Cerebellar nuclear complex (tissue), 1 donor: Measurements from ENCODE around the gene CHL1.
"Not testable (repeated sequence)": the region's sequence is repeated elsewhere in the genome, so short reads cannot be mapped to it uniquely, and the experiment has no call there.

ENCODE experiments used
- DNase-seq, 2 experiments: peaks; one replicate each; lab custom pipeline; 2025; lab: John Stamatoyannopoulos, UW

Gene CHL1

GRCh38 chr3:341998-342397, 145.4 kb downstream of the CHL1 start:
- no peak for DNase-seq

DNA sequence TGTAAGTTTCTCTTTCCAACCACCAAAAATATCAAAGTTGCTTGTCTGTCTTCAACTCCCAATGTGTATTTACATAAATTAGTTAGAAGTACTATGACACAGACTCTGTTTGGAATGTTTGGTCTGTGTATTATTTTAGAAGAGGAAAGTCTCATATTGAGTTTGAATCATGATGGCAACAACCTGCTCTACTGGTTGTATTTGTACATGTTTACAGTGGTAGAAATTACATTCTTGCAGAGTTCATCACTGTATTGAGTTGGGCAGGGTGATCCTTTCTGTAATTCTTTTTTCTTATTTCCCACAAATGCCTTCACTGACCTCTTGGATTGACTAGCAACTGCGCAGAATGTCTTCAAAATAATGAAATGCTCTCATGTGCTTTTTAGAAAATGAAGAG, 149.6 kb downstream of the CHL1 start:
- DNase-seq = no peak

DNA sequence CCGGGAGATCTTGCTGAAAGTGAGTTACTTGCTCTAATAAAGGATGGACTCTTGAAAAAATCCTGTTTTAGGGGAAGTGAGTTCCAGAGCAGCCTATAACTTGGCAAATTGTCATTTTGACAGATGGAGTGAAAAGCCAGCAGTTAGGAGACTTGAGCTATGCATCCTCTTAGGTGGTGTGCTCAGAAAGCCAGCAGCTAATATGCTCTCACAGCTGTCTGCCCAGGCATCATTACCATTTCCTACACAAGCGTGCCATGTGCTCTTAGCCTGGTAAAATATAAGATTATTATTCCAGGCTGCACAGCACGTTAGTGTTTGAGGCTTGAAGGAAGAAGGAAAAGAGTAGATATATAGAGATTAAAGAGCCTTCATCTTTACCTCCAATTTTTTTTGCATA, 151.0 kb downstream of the CHL1 start:
- no peak for DNase-seq

GRCh38 chr3:350871-351371, 154.4 kb downstream of the CHL1 start:
- no peak for DNase-seq

- DNase-seq = no peak
These were observed 156.0 kb downstream of the CHL1 start for GRCh38 chr3:352599-352998.

GRCh38 chr3:353191-353739, 156.7 kb downstream of the CHL1 start:
- no peak for DNase-seq

- DNase-seq = no peak
These were observed 157.9 kb downstream of the CHL1 start for GRCh38 chr3:354432-354831.

DNA sequence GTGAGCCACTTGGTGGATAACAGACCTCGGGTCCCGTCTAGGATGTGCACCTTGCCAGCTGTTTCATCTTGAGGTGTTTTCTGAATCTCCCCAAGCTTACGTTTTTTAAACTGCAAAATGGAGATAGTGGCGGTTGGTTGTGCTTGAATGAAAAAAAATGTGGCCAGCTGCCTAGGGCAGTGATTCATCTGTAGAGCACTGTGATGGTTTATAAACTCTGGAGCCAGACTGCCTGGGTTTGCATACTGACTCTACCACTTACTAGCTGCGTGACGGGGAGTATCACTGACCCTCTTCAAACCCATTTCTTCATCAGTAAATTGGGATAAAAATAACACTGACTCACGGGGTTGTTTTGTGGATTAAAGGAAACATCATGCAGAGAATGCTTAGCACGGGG, 159.1 kb downstream of the CHL1 start:
- no peak for DNase-seq

DNA sequence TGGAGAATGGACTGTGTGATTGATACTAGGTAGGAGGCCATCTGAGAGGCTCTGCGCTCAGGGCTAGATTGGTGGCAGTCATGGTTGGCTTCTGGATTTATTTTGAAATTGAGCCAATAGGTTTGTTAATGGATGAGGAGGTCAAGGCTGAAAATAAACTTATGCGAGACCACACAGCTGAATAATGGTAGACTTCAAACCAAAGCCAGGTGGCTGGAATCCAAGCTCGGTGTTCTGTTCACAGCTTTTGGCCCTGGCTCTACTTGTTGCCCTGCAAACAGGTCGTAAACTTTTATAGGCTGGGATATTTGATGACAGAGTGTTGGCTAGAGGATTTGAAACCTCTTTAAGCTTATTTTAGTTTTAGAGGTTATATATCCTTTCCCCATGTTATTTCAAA, 160.4 kb downstream of the CHL1 start:
- no peak for DNase-seq

GRCh38 chr3:359672-360071, 163.1 kb downstream of the CHL1 start:
- DNase-seq = no peak

GRCh38 chr3:362681-363338, 166.2 kb downstream of the CHL1 start:
- no peak for DNase-seq

DNA sequence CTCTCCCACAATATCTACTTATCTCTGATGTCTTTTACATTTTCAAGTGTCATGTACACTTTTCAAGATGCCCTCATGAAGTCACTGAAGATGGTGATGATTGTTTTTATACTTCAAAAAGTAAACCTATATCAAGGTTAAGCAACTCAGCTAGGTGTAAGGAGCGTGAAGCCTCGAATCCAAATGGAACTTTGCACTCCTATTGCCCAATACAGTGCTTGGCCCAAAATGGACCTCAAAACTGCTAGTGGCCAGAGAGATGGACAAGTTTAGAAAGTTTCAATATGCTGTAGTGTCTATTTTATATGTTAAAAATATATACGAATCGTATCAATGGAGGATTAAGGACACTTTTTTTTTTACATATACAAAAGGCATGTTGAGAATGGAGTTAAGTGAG, 167.7 kb downstream of the CHL1 start:
- no peak for DNase-seq

DNA sequence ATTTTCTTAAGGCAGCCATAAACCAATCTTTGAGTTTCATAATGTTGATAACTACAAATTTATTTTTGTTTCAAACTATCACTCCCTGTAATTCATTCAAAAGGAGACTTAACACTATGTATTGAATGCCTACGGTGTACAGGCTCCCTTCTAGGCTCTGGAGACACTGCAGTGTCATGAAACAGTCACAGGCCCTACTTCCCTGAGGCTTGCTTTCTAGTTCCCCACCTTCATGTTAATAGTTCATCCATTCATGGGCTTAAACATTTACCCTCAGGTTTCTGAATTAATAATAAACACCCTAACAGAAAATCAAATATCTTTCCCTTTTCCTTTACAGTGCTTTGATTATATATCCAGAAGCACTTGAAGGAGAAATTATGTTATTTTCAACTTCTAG, 168.7 kb downstream of the CHL1 start:
- no peak for DNase-seq

- DNase-seq = not testable (repeated sequence)
These were observed 169.7 kb downstream of the CHL1 start for GRCh38 chr3:366253-366652.

DNA sequence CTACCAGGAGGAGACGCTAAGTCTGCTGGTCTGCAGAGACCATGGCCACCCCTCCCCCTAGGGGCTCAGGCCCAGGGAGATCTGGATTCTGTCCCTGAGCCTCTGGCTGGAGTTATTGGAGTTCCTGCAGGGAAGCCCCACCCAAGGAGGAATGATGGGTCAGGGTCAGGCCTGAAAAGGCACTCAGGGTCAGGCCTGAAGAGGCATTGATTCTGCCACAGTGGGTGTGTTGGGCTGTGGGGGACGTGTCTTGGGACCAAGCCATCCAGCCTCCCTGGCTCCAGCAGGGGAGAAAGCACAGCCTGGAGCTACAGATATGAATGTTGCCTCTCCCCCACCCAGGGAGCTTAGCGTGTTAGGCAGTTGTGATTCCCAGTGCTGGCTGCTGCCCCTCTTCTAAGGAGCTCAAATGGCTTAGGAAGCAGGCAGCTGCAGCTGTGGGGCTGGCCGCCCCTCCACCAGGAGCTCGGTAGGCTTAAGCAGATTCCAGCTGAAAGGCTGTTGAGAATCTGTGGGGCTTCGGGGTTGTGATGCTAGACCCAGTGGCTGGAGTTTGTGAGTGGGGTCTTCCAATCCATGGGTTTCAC, 176.7 kb downstream of the CHL1 start:
- DNase-seq = no peak

- DNase-seq = no peak
These were observed 177.9 kb downstream of the CHL1 start for GRCh38 chr3:374459-374858.

DNA sequence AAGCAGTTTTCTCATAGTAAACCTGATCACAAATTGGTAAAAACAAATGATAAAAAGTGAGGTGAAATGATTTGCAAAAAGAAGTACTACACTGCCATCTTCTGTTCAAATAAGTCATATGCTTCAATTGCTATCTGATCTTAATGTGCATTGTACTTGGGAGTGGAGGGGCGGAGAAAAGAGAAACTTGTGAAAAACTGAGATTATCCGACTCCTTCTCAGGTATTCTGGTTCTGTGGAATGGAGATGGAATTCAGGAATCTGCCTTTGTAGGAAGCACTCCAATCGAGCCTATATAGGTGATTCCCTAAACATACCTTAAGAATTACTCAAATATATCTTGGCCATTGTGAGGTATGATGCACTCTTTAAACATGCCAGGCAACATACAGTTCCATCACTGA, 180.6 kb downstream of the CHL1 start:
- DNase-seq = no peak

DNA sequence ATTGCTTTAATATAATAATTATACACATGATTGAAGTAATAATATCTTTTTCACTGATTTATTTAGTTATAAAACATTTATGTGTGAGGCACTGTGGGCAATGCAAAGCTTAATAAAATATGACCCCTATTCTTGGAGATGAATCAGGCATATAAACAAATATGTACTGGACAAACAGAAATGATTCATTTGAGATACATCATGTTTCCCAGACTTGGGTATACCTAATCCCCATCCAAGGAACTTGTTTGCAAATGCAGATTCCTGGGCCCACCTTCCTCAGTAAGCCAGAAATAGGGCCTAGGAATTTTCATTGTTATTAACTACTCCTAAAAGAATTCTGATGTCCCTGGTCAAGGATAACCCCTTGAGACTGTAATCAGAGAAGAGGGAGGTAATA, 184.2 kb downstream of the CHL1 start:
- DNase-seq = no peak

DNA sequence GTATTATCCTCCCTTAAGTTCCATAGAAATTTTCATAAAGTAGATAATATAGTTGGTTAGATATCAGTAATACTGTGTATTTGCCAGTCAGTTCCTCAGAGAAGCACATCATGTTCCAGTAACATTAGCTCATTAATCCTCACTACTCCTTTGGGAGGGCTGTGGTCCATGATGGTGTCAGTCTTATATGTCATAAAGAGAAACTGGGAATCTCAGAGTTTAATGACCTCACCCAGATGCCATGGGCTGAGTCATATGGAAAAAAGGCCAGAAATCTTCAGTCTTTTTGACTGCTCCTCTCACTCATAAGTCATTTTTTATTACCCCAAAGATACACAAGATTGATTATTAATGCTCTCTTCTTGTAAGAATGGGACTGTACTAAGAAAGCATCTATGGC, 188.6 kb downstream of the CHL1 start:
- DNase-seq = no peak

GRCh38 chr3:394775-395174, 198.2 kb downstream of the CHL1 start:
- no peak for DNase-seq

- DNase-seq = no peak
These were observed 199.7 kb downstream of the CHL1 start for GRCh38 chr3:396293-396692.

- DNase-seq = no peak
These were observed 203.1 kb downstream of the CHL1 start for GRCh38 chr3:399647-400046.

DNA sequence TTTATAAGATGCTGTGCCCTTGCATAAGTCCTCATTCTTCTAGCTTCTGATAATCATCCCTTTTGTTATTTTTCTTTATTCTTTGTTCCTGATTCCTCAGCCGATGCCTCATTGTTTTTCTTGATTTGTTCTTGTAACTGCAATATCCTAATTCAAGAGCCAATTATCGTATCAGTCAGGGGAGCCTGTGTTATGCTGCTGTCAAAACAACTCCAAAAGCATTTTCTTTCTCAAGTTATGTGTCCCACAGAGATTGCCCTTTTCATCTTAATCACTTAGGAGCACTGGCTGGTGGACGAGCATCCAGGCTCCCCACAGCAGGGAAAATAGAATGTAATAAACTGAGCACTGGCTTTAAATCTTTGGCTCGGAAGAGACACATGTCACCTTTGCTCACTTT, 207.3 kb downstream of the CHL1 start:
- DNase-seq = no peak

DNA sequence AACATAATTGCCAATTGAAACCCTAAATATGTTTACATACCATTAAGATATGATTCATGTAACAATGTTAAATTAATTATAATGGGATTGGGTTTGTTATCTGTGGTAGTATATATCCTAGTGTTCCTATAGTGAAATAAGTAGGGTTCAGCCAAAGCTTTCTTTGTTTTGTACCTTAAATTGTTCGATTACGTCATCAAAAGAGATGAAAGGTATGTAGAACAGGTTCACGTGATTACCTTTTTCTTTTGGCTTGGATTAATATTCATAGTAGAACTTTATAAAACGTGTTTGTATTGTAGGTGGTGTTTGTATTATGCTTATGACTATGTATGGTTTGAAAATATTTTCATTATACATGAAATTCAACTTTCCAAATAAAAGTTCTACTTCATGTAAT, 212.4 kb downstream of the CHL1 start:
- no peak for DNase-seq
